ENCODE results near the gene CDK5R1.

DNA sequence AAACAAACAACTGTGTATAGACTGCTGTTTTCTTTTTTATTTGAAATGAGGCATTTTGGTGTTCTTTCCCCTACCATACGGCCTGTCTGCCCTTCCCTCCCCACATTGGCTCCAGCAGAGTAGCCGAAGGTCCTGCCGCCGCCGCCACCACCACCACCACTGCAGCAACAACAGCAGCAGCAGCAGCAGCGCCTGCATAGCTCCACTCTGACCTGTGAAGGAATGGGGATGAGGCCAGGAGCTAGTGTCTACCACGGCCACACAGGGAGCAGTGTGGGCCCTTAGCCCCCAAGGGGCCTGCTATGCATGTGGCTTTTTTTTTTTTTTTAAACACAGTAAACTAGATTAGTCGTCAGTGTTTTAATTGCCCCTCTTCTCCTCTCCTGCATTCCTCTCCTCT is 5.6 kb upstream of the CDK5R1 start:
- TF ChIP-seq, protein P1, sequence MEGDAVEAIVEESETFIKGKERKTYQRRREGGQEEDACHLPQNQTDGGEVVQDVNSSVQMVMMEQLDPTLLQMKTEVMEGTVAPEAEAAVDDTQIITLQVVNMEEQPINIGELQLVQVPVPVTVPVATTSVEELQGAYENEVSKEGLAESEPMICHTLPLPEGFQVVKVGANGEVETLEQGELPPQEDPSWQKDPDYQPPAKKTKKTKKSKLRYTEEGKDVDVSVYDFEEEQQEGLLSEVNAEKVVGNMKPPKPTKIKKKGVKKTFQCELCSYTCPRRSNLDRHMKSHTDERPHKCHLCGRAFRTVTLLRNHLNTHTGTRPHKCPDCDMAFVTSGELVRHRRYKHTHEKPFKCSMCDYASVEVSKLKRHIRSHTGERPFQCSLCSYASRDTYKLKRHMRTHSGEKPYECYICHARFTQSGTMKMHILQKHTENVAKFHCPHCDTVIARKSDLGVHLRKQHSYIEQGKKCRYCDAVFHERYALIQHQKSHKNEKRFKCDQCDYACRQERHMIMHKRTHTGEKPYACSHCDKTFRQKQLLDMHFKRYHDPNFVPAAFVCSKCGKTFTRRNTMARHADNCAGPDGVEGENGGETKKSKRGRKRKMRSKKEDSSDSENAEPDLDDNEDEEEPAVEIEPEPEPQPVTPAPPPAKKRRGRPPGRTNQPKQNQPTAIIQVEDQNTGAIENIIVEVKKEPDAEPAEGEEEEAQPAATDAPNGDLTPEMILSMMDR (optimal IDR thresholded peaks at IDR 0.05 in 1 of 3, IDR thresholded peaks at IDR 0.05 in 1 of 3, conservative IDR thresholded peaks at IDR 0.05 in 1 of 3; ENCODE audit: extremely low read depth in 1 of 3, insufficient read depth in 2 of 3, low read length in 3 of 3): no peak
- TF ChIP-seq EZH2 (IDR thresholded peaks at IDR 0.05; ENCODE audit: low read length): no peak

Data from keratinocyte (primary cell).